ENCODE data around the gene CLDN19.
A peak's percentile ranks its signal among the peaks of the same experiment; 100 is the strongest.

Gene CLDN19

DNA sequence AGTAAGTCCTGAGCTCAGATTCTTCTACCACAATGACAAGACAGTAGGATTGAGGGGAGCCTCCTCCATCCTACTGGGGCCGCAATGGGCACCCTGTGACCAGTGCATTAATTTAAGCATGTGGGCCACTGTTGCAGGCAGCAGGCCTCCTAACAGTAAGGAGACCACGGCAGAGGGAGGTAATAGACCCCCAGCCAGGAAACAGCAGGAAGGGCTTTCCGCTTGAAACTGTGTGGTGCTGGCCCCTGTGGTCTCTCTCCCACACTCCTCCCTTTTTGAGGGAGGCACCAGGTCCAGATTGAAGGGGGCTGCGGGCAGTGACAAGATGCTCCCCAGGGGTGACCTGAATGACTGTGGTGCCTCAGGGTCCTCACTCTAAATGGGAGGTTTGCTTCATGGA lies 1.7 kb upstream of the CLDN19 start:
- Histone ChIP-seq H3K36me3 (peaks cover 20% of the 10 kb centered on the region), H3K4me3 (no peak overlapping the region), H3K4me2 (no peak overlapping the region), H3K27me3 (no peaks in the 10 kb centered on the region), H3K9me3 (no peaks in the 10 kb centered on the region), H4K20me1 (no peaks in the 10 kb centered on the region), H3K4me1 (peaks cover 27% of the 10 kb centered on the region), H3K9ac (no peak overlapping the region), H3K27ac (no peak overlapping the region)
- no peak for TF ChIP-seq Cebpa-rat (IDR thresholded peaks at IDR 0.05)

DNA sequence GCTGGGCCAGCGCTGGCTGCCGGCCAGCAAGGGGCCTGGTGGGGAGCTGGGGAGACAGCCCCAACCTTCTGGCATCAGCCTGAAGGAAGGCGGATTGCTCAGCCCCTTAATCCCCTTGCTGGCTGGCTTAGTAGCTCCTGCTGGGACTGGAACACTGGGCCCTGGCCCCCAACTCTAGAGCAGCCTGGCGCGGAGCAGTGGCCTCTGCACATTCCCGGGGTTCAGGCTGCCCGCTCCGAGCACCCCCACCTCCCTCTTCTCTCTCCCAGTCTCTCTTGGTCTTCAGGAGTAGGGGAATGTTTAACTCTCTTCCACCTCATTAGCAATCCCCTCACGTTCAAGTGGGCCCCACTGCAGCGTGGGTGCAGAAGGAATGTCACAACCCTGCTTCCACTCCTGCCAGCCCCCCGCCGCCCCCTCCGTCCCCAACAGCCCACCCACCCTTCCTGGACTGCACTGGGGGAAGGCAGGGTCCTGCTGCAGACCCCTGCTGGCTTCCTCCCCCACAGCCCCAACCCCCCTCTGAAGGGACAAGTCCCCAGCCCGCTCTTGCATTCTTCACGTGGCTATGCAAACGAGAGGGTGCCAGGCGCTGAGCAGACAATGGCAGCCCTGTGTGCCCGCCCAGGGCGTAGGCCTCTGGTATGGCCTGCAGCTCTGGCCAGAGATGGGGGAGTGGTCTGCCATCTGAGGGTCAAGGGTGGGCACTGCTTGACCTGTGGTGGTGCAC lies 980 bp upstream of the CLDN19 start:
- Histone ChIP-seq H3K27ac (0 out of 2 replicates have a peak overlapping the region, but pooled peaks have one; percentile 13), H3K9me3 (no peaks in the 10 kb centered on the region), H3K9ac (no peak overlapping the region), H3K36me3 (peaks cover 13% of the 10 kb centered on the region), H4K20me1 (no peaks in the 10 kb centered on the region), H3K4me1 (peaks cover 34% of the 10 kb centered on the region), H3K4me2 (no peak overlapping the region), H3K4me3 (no peak overlapping the region), H3K27me3 (no peaks in the 10 kb centered on the region)
- no peak for TF ChIP-seq Cebpa-rat (IDR thresholded peaks at IDR 0.05)

DNA sequence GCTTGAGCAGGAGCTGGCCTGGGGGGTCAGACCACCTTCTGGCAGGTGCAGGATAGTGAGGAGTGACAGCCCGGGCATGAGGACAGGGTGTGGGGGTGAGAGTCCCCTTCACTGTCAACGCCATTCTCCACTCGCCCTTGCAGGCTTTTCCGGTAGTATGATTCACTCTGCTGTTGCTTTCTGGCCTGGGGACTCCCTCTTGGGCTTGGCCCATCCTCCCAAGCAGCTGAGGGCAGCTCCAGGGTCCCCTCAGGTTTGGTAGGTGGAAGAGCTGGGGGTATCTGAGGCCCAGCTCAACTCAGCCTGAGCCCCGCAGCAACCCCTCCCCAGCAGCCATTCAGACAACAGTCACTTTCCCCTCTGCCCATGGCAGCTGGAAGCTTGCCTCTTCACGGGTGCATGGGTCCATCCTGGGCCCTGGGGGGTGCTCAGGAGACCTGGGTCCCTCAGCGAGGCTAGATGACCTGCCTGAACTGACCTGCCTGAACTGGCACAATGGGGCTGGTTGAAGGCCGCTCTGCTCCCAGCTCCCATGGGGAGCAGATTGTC lies 1.3 kb downstream of the CLDN19 start:
- Histone ChIP-seq H3K27ac (peak overlapping the region; percentile 74), H3K4me3 (no peak overlapping the region), H3K9ac (no peak overlapping the region), H3K36me3 (no peaks in the 10 kb centered on the region), H4K20me1 (no peaks in the 10 kb centered on the region), H3K4me1 (peaks cover 45% of the 10 kb centered on the region), H3K4me2 (peak overlapping the region; percentile 40), H3K27me3 (no peaks in the 10 kb centered on the region), H3K9me3 (no peaks in the 10 kb centered on the region)
- TF ChIP-seq Cebpa-rat (IDR thresholded peaks at IDR 0.05): no peak

DNA sequence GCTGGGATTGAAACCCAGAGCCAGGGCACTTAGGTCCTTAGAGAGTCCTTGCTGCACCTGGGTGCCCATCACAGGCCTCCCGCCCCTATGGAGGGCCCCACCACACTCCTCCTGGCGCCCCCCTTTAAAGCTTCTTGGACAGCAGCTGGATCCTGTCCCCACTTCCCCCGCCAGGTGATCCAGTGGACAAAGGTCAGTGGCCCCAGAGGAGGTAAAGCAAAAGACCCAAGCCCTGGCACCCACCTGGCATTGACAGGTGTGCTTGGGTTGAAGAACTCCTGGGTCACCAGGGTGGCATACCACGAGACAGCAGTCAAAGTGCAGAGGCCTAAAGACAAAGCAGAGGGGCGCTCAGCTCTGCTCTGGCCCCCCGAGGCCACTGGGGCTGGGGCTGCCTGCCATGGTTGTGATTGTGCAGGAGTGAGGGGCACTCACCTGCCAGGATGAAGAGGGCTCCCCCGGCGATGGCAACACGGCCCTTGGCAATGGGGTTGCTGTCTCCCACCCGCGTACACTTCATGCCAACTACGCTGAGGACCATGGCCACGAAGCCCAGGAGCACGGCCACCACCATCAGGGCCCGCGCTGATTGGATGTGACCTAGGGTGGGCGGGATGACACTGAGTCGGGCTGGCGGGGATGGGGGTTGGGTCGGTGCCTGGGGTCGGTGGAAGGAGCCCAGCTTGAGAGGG lies 1.9 kb downstream of the CLDN19 start:
- Histone ChIP-seq H3K27ac (peak overlapping the region; percentile 74), H3K9ac (0 out of 2 replicates have a peak overlapping the region, but pooled peaks have one; percentile 19), H3K4me1 (peaks cover 45% of the 10 kb centered on the region), H3K4me3 (no peak overlapping the region), H3K4me2 (peak overlapping the region; percentile 80), H4K20me1 (no peaks in the 10 kb centered on the region), H3K27me3 (no peaks in the 10 kb centered on the region), H3K36me3 (no peaks in the 10 kb centered on the region), H3K9me3 (no peaks in the 10 kb centered on the region)
- no peak for TF ChIP-seq Cebpa-rat (IDR thresholded peaks at IDR 0.05)

DNA sequence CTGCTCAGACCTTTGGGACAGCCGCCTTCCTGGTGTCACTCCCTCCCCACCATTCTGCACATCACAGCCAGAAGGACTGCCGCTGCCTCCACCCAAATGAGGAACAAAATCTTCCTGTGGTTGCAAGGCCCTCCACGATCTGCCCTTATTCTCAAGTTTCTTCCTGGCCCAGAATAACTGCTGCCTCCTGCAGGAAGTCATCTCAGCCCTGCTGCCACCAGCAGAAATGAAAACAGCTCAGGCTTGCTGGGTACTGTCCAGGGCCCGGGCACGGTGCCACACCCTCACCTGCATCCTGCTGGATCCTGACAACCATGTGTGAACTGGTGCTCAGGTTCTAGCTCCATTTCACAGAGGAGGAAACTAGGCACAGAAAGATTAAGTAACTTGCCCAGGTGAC lies 2.8 kb downstream of the CLDN19 start:
- Histone ChIP-seq H3K9me3 (no peaks in the 10 kb centered on the region), H3K4me3 (no peak overlapping the region), H3K9ac (peak overlapping the region; percentile 45; the same call in 1 of the 2 replicates), H3K36me3 (no peaks in the 10 kb centered on the region), H3K4me1 (peaks cover 49% of the 10 kb centered on the region), H3K4me2 (peak overlapping the region; percentile 80), H4K20me1 (no peaks in the 10 kb centered on the region), H3K27me3 (no peaks in the 10 kb centered on the region), H3K27ac (peak overlapping the region; percentile 74)
- no peak for TF ChIP-seq Cebpa-rat (IDR thresholded peaks at IDR 0.05)

DNA sequence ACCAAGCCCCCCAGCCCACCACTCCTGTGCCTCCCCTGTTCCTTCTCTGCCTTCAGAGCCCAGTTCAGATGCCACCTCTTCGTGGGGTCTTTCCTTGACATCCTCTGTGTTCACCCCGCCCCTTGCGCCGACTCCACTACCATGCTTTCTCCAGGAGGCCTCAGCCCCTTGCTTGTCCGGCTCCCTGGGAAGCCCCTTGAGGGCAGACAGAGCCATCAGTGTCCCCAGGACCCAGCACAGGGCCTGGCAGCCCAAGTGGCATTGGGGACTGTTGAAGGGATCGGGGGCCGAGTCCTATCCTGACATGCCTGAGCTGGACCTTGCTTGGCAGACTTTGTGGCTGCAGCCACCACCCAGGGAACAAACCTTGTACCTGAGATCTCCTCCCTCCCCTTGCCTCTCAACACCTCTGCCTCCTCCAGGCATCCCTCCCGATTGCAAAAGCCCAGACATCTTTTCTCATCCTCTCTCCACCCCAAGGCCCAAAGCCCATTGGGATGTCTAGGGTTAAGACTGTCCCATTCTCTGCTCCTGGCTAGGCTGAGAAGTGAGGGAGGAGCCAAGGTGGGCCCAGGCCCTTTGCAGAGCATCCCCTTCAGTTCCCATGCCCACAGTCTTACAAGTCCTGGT lies 3.4 kb downstream of the CLDN19 start:
- Histone ChIP-seq H3K4me2 (peak overlapping the region; percentile 80), H3K27me3 (no peaks in the 10 kb centered on the region), H4K20me1 (no peaks in the 10 kb centered on the region), H3K9me3 (no peaks in the 10 kb centered on the region), H3K9ac (peak overlapping the region; percentile 45; the same call in 1 of the 2 replicates), H3K4me1 (peaks cover 54% of the 10 kb centered on the region), H3K27ac (peak overlapping the region; percentile 74), H3K36me3 (no peaks in the 10 kb centered on the region), H3K4me3 (no peak overlapping the region)
- no peak for TF ChIP-seq Cebpa-rat (IDR thresholded peaks at IDR 0.05)

DNA sequence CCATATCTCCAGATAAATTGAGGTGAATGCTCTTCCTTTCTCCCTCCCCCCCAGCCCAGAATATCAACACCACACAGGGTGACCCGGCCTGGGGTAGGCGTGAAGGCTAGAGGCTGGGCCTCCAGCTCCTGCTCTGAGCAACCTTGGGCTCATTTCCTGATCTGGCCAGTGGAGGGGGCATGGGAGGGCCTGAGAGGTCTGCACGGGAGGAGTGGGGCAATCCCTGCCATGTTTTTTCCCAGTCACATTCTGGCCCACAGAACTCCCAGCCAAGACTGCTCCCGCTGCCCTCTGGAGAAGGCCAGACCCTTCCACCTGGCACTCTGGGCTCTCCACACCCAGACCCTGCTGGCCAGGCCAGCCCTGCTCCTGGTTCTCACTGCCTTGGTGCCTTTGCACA lies 3.9 kb downstream of the CLDN19 start:
- no peaks in the 10 kb centered on the region for H4K20me1 ChIP-seq
- peak overlapping the region; percentile 74 for H3K27ac ChIP-seq
- 0 out of 2 replicates have a peak overlapping the region, but pooled peaks have one; percentile 45 for H3K9ac ChIP-seq
- no peaks in the 10 kb centered on the region for H3K27me3 ChIP-seq
- no peaks in the 10 kb centered on the region for H3K36me3 ChIP-seq
- no peak overlapping the region for H3K4me3 ChIP-seq
- H3K4me1 ChIP-seq: peaks cover 54% of the 10 kb centered on the region
- peak overlapping the region; percentile 80 for H3K4me2 ChIP-seq
- no peaks in the 10 kb centered on the region for H3K9me3 ChIP-seq
- no peak for TF ChIP-seq Cebpa-rat (IDR thresholded peaks at IDR 0.05)

DNA sequence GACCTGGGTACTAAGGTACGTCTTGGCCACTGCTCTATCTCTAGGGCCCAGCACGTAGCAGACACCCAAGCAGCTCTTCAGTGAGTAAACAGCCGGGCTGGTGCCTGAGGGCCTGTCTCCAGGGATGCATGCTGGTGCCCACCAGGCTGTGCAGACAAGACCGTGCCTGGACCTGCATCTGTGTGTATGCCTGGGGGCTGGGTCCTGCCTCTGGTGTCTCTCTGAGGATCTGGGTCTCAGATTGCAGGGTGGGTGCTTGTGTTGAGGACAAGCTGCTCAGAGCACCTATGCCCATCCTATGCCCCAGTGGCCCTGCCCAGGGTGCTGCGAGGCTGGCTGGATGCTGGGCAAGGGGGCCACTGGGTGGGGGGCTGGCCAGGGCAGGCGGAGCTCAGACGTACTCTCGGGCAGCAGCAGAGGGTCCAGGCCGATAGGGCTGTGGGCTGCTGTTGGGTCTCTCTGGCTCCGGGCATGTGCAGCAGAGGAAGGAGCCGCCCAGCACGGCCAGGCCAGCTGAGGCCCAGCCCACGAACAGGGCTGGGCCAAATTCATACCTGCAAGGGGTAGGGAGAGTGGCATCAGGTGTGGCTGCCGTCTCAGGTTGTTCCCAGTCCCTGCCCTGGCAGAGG lies 4.4 kb downstream of the CLDN19 start:
- H3K4me1 ChIP-seq: peaks cover 54% of the 10 kb centered on the region
- no peaks in the 10 kb centered on the region for H3K9me3 ChIP-seq
- no peaks in the 10 kb centered on the region for H3K36me3 ChIP-seq
- H3K27me3 ChIP-seq: no peaks in the 10 kb centered on the region
- H3K4me2 ChIP-seq: peak overlapping the region; percentile 24; the same call in 1 of the 2 replicates
- H3K27ac ChIP-seq: peak overlapping the region; percentile 74; the same call in 1 of the 2 replicates
- no peaks in the 10 kb centered on the region for H4K20me1 ChIP-seq
- H3K4me3 ChIP-seq: no peak overlapping the region
- no peak overlapping the region for H3K9ac ChIP-seq
- no peak for TF ChIP-seq Cebpa-rat (IDR thresholded peaks at IDR 0.05)

DNA sequence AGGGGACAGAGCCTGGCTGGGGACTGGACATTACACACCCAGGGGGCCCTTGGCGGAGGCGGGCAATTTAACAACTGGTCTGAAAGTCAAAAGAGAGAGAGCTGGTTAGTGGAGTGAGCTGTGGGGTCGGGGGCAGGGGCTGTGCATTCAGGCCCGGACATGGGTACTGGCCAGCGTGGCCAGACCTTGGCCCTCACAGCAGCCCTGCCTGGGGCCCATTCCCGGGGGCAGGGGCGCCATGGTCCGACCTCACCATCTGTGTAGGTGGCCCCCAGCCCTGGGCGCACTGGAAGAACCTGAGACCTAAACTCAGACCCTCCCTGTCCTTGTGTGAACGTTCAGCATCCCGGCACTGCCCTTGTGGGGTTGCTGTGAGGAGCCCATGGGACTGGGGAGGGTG lies 5.0 kb downstream of the CLDN19 start:
- Histone ChIP-seq H3K4me2 (no peak overlapping the region), H4K20me1 (no peaks in the 10 kb centered on the region), H3K36me3 (no peaks in the 10 kb centered on the region), H3K9me3 (no peaks in the 10 kb centered on the region), H3K4me1 (peaks cover 54% of the 10 kb centered on the region), H3K4me3 (no peak overlapping the region), H3K27me3 (no peaks in the 10 kb centered on the region), H3K27ac (peak overlapping the region; percentile 74; the same call in 1 of the 2 replicates), H3K9ac (no peak overlapping the region)
- TF ChIP-seq Cebpa-rat (IDR thresholded peaks at IDR 0.05): no peak

Data from BLaER1 (cell line).